Measurements from ENCODE around the gene FAM114A1.

GRCh38 chr4:38944440-38944839 is 76.8 kb downstream of the FAM114A1 start:
- TF ChIP-seq CTCF (conservative IDR thresholded peaks at IDR 0.05; ENCODE audit: low read length) (no peak), EZH2phosphoT487 (IDR thresholded peaks at IDR 0.05; ENCODE audit: borderline replicate concordance) (no peak)
